Stimulated activated naive CD8-positive, alpha-beta T cell treated with anti-CD3 and anti-CD28 coated beads, Interleukin-15, Interleukin-2, amounts not matched to agents 100 U/mL and 50 U/mL, for 24 hours (primary cell): Measurements from ENCODE around the gene OPRM1.

ENCODE experiments used
- ATAC-seq: fragments of 150-1000 bp; cut with Tn5 transposase; one replicate; pipeline ENCODE4 v1.10.0; 2021
- DNase-seq: peaks from one replicate; pipeline ENCODE4 v3.0.0; 2021

OPRM1 gene

GRCh38 chr6:154280521-154280920, 241.5 kb downstream of the OPRM1 start:
- no peak for DNase-seq
- no peak for ATAC-seq

GRCh38 chr6:154284313-154284853, 245.3 kb downstream of the OPRM1 start:
- DNase-seq (no peak), ATAC-seq (no peak)

GRCh38 chr6:154285826-154286225, 246.8 kb downstream of the OPRM1 start:
- no peak for DNase-seq
- no peak for ATAC-seq

GRCh38 chr6:154289818-154290508, 250.9 kb downstream of the OPRM1 start:
- DNase-seq (no peak), ATAC-seq (no peak)

GRCh38 chr6:154292066-154292465, 253.0 kb downstream of the OPRM1 start:
- DNase-seq = no peak
- no peak for ATAC-seq

- DNase-seq (no peak), ATAC-seq (no peak)
Observed at GRCh38 chr6:154292855-154293519, 253.9 kb downstream of the OPRM1 start.

- ATAC-seq = no peak
Observed at GRCh38 chr6:154295733-154296132, 256.7 kb downstream of the OPRM1 start.

More at GRCh38 chr6:154295733-154296132, 256.7 kb downstream of the OPRM1 start:
- no peak for DNase-seq
